ELF-1 (cell line): ENCODE measurements around the gene PTF1A.

Experiments
- DNase-seq: peaks from one replicate; pipeline ENCODE4 v3.0.0-alpha.2; 2016; ENCODE audit warnings: low read depth, low spot score

PTF1A gene

DNA sequence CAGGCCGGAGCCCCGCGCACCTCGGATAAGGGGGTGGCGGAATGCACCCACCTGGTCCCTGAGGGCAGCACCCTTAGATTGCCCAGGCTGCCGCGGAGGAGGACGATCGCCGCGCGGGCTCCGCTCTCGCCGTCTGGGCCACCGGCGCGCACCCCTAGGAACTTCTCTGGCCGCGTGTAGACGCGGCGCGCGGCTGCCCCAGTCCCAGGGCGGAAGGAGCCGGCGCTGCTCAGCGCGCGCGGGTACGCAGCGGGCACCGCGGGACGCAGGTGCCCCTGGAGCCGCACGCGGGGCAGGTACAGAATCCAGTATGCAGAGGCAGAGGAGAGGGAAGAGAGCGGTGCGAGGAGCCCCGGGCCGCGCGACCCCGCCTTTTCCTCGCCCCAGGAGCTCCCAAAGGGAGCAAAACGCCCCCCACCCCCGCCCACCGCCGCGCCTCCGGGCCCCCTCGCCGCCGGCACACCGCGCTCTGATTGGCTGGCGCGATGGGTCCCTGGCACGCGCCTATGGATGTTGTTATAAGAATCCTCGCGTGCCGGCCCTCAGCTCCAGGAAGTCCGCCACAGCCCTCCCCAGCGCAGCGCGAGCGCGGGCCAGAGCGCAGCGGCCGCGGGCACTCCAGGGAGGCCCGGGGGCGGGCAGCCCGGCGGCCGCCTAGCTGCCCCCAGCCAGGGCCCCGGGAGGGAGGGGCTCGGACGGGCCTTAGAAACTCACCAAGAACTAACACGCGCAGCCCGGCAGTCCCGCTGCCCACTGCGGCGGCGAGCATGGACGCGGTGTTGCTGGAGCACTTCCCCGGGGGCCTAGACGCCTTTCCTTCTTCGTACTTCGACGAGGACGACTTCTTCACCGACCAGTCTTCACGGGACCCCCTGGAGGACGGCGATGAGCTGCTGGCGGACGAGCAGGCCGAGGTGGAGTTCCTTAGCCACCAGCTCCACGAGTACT is at the start of gene PTF1A:
TSS of gene PTF1A (plus strand) at position 549 of the 948 bp plus-strand sequence. CDS start at position 768, 219 bp downstream.
- no peak for DNase-seq

- DNase-seq = no peak
Observed at GRCh38 chr10:23146258-23146657, 45.9 kb upstream of the PTF1A start.

DNA sequence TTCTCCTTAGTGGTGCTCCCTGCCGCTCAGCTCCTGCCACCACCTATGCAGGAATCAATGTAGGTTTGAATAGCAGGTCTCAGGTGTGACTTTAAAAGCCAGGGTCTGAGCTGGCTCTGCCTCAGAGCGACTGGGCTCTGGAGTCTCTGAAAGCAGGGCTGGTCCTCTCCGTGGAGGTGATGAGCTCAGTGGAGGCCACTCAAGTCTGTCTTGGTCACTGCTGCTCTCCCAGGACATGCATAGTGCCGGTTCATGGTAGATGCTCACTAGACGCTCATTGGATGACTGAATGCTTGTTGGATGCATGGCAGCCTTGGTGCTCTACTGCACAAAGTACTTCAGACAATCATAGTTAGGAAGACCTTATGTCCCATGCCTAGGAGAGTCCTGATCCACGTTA is 45.1 kb upstream of the PTF1A start:
- no peak for DNase-seq

GRCh38 chr10:23148214-23148613 is 43.9 kb upstream of the PTF1A start:
- DNase-seq = no peak

DNA sequence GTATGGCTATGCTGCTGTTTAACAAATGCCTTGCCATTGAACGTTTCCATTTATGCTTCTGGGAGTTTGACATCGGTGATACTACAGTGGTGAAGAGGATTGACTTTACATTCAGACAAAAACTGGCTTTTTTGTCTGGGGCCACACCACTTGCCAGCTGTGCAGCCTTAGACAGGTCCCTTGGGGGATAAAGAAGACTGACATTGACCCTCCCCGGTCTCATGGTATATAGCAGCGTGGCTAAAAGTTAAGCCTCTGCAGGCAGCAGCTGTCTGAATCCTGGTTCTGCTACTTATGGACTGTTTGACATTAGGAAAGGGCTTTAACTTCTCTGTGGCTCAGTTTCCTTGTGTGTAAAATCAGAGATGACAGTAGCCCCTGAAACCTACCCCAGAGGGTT is 42.0 kb upstream of the PTF1A start:
- no peak for DNase-seq

GRCh38 chr10:23150610-23151009 is 41.5 kb upstream of the PTF1A start:
- DNase-seq = no peak

GRCh38 chr10:23151071-23151470 is 41.0 kb upstream of the PTF1A start:
- no peak for DNase-seq

DNA sequence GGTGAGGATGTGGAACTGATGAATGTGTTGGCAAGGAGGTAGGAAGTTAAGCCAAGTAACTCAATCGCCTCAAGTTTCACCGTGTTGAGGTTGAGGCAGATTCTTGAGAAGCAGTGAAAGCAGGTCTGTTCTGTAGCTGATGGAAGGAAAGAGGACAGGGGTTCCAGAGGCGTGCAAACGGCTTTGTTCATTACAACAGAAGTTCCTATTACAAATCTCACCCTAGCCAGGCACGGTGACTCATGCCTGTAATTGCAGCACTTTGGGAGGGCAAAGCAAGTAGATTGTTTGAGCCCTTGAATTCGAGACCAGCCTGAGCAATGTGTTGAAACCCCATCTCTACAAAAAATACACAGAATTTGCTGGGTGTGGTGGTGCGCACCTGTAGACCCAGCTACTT is 36.9 kb upstream of the PTF1A start:
- no peak for DNase-seq

DNA sequence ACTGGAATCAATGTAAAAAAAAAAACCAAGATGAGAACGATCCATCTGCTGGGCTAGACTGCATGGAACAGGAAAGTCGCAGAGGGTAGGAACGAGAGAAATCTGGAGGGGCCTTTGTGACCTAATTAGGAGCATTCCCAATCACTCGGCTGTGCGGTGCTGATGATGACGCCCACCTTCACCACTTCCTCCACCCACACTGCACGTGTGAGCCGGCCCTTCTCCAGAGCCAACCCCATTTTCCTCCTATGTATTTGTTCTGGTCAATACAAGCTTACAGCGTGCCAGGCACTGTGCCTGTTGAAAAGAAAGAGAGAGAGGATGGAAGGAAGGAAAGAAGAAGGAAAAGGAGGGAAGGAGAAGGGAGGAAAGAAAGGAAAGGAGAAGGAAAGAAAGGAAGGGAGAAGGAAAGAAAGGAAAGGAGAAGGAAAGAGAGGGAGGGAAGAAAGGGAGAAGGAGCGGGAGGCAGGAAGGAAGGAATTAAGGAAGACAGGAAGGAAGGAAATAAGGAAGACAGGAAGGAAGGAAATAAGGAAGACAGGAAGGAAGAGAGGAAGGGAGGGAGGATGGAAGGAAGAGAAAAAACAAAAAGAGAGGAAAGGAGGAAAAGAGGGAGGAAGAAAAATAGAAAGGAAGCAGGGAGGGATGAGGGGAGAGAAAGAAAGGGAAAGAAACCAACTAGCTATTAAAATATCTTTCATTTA is 35.5 kb upstream of the PTF1A start:
- DNase-seq = no peak

- no peak for DNase-seq
Observed at GRCh38 chr10:23157239-23157681, 34.9 kb upstream of the PTF1A start.

- peak; percentile 30 for DNase-seq
Observed at GRCh38 chr10:23157691-23158369, 34.3 kb upstream of the PTF1A start.

DNA sequence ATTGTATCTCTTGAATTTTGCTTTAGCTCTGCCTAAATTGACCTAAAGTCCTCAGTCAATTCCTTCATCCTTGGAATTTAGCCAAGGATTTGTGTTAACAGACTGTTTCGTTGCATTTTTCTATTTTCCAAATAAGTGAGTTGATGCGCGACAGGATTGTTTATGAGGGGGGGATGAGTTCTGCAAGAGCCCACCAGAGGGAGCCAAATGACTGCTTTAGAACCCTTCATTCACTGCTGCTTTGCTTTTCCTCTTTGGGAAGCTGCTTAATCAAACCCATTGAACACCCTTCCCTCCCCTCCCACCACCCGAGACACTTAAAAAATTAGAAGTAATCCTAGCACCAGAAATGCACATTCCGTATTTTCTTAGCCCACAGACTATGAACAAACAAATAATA is 33.7 kb upstream of the PTF1A start:
- DNase-seq = peak; percentile 87

DNA sequence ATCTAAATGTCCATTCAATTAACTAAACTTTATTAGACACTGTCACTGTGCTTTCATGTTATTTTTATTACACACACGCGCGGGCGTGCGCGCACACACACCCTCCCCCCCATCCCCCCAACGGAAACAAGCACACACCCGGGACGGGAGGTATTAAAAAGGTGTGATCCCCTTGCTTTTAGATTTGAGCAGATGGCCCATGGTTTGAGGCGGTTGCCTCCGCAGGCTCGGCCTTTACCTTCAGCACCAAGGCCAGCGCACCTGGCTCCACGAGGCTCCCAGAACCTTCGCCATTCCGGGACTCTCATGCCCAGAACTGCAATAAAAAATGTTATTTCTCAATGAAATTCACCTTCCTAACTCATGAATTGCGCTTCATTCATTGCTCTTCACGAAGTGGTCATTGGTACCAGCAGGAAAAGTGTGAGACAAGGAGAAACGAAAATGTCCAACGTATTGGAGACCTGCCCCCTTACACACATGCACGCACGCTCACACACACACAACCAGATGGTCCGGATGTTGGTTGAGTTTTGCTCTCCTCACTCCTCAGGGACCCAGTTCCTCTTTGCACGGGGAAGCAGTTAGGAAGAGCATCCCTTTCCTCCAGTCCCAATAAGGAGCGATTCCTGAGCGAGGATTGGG is 20.8 kb upstream of the PTF1A start:
- DNase-seq = peak; percentile 62

DNA sequence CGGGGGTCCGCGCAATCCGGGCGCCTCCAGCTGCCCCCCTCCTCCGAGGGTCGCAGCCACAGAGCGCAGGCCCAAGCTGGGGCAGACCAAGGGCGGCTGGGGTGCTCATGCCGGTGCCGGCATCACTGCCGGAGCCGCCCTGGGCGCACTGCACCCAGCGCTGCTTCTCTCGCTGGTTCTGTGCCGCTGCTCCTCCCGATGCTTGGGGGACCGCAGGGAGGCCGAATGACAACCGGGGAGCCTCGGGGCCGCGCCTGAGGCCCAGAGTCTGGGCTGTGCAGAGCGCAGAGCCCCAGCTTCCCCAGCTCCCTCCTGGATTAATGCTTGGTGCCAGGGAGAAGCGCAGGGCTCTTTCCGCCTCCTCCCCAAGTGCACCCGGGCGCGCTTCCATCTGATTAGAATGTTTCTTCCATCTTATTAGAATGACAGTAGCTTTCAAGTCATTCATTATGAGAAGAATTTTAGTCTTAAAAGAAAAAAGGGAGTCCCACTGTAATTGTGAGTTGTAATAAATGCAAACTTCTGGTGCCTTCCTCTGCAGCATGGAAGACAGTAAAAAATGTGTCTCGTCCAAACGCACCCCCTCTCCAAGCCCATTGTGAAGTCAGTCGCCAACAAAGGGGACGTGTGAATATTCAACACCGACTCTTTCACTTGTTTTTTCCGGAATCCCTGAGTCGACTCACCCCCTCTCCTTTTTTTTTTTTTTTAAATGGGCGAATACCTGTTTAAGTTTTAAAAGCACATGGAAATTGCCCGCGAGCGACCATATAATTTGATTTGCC is 19.5 kb upstream of the PTF1A start:
- no peak for DNase-seq

- DNase-seq = peak; percentile 78
Observed at GRCh38 chr10:23173214-23174073, 18.7 kb upstream of the PTF1A start.

DNA sequence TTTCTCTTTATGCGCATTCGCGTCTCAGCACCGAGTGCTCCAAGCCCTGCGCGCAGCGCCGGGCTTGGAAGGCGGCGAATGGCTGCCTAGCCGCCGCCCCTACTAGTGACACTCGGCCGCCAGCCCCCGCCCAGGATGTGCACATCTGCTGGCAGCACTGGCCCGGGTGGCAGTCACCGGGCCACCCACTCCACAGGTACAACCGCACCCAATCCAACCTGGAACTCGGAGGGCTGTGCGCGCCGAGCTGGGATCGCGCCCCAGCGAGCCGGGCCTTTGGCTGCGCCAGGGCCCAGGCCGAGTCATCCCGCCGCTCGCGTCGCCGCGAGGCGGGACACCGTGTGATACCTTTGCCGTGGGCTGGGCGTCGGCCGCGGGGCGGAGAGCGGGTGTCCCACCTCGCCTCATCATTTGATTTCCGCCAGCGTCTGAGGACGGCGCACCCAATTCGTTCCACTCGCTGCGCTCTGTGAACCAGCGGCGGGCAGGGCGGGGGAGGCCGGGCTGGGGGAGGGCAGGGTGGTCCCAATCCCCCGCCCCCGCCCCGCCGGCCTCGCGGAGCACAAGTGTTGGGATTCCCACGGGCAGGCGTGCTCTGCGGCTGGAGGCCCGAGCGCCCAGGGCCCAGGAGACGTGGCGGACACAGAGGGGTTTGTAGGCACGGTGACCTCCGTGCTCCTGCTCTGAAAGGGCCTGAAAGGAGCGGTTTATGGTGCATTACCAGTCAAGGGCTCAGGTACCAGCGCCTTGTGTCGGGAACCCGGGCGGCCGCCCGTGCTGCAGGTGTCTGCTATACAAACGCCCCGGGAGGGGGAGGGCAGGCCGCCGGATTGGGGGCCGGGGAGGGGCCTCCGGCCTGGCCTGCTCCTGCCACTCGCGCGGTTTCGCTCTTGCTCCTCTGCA is 17.8 kb upstream of the PTF1A start:
- DNase-seq = no peak

DNA sequence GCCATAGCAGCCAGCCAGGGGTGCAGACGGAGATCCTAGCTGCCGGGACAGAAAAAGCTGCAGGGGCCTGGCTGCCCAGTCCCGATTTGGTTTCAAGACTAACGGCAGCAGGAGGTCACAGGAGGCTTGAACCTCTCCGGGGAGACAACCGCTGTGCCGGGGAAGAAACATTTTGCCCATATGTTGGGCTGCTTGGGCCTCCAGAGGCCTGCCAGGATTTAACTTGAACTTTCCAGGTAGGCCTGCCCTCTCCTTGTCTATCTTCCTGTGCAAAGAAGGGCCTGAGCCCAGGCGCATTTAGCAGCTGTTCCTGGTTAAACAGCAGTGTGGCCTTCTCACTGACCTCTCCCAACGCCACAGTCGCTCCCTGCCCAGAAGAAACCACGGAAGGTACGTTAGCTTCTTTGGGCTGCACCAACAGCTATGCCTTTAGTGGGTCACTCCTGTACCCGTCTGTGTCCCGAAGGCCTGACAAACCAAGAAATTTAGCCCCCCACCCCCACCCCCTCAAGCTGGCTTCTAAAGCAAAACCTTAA is 17.1 kb upstream of the PTF1A start:
- DNase-seq = no peak

DNA sequence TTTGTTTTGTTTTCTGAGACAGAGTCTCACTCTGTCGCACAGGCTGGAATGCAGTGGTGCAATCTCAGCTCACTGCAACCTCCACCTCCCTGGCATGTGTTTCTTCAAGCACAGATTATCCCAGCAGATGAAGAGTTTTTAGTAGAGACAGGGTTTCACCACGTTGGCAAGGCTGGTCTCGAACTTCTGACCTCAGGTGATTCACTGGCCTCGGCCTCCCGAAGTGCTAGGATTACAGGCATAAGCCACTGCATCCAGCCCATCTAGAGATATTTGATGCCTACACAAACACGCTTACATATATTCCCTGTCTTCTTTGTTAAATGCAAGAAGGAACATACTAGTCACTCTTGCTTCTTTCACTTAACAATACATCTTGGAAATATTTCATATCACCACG is 5.9 kb upstream of the PTF1A start:
- DNase-seq = no peak

- no peak for DNase-seq
Observed at GRCh38 chr10:23186697-23187096, 5.4 kb upstream of the PTF1A start.
